ENCODE measurements around the gene XPO6. TPM values are rescaled to one million over a fixed set of nuclear protein-coding genes. Genes with fewer than 3 reads are reported as not detected.

XPO6 gene
- polyA plus RNA-seq, 1 experiment: 207 TPM

GRCh38 chr16:28204622-28205021 lies 7.1 kb downstream of the XPO6 start:
- no peak for DNase-seq (ENCODE audit: low read depth, low spot score)
- ChIA-PET POLR2A (no interaction called here), CTCF (no interaction called here)
- Histone ChIP-seq H3K4me3 (ENCODE audit: low read depth, low read length) (no peak overlapping the region), H3K9me3 (ENCODE audit: control insufficient read depth, insufficient read depth, low read length) (no peaks in the 10 kb centered on the region), H3K27ac (ENCODE audit: low read depth, low read length) (no peak overlapping the region), H3K27me3 (ENCODE audit: control insufficient read depth, insufficient read depth, low read length) (no peaks in the 10 kb centered on the region)
- TF ChIP-seq, protein P1, sequence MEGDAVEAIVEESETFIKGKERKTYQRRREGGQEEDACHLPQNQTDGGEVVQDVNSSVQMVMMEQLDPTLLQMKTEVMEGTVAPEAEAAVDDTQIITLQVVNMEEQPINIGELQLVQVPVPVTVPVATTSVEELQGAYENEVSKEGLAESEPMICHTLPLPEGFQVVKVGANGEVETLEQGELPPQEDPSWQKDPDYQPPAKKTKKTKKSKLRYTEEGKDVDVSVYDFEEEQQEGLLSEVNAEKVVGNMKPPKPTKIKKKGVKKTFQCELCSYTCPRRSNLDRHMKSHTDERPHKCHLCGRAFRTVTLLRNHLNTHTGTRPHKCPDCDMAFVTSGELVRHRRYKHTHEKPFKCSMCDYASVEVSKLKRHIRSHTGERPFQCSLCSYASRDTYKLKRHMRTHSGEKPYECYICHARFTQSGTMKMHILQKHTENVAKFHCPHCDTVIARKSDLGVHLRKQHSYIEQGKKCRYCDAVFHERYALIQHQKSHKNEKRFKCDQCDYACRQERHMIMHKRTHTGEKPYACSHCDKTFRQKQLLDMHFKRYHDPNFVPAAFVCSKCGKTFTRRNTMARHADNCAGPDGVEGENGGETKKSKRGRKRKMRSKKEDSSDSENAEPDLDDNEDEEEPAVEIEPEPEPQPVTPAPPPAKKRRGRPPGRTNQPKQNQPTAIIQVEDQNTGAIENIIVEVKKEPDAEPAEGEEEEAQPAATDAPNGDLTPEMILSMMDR (IDR thresholded peaks at IDR 0.05; ENCODE audit: low read depth, low read length): no peak

GRCh38 chr16:28204204-28204603 lies 7.6 kb downstream of the XPO6 start:
- ChIA-PET POLR2A (no interaction called here), CTCF (no interaction called here)
- H3K27ac ChIP-seq (ENCODE audit: low read depth, low read length): no peak overlapping the region
- no peaks in the 10 kb centered on the region for H3K27me3 ChIP-seq (ENCODE audit: control insufficient read depth, insufficient read depth, low read length)
- no peak overlapping the region for H3K4me3 ChIP-seq (ENCODE audit: low read depth, low read length)
- DNase-seq (ENCODE audit: low read depth, low spot score): no peak
- H3K9me3 ChIP-seq (ENCODE audit: control insufficient read depth, insufficient read depth, low read length): no peaks in the 10 kb centered on the region
- TF ChIP-seq, protein P1 (IDR thresholded peaks at IDR 0.05; ENCODE audit: low read depth, low read length): no peak

DNA sequence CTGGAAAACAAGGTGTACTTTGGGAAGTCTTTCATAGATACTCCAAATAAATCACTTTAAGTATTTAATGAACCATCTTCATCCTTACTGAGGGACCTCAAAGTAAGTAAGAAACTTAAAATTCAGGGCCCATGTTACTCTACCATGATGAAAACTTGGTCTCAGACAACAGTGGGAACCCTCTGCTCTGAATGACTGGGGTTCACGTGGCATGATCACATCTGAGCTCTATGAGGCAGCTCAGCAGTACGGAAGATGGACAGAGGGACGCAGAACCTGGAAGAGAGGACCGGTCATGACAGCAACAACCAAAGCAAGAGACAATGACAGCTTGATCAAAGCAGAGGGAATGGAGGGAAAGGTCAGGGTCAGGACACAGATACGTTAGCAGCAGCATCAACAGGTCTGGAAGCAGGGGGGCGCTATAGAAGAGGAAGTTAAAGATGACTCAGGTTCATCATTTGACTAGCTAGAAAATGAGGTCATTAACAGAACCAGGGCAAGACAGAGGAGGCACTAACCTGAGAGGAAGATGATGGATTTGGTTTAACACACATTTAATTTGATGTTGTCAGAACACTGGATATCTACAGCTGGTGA lies 9.5 kb downstream of the XPO6 start:
- ChIA-PET POLR2A (no interaction called here), CTCF (no interaction called here)
- Histone ChIP-seq H3K9me3 (ENCODE audit: control insufficient read depth, insufficient read depth, low read length) (no peaks in the 10 kb centered on the region), H3K27me3 (ENCODE audit: control insufficient read depth, insufficient read depth, low read length) (no peaks in the 10 kb centered on the region), H3K27ac (ENCODE audit: low read depth, low read length) (no peak overlapping the region), H3K4me3 (ENCODE audit: low read depth, low read length) (no peak overlapping the region)
- TF ChIP-seq, protein P1 (IDR thresholded peaks at IDR 0.05; ENCODE audit: low read depth, low read length): 0 out of 2 replicates have a peak, but pooled peaks have one; percentile 1
- no peak for DNase-seq (ENCODE audit: low read depth, low spot score)

- H3K27me3 ChIP-seq (ENCODE audit: control insufficient read depth, insufficient read depth, low read length): no peaks in the 10 kb centered on the region
- ChIA-PET POLR2A (no interaction called here), CTCF (no interaction called here)
- H3K27ac ChIP-seq (ENCODE audit: low read depth, low read length): peak overlapping the region; percentile 31
- no peak for DNase-seq (ENCODE audit: low read depth, low spot score)
- H3K4me3 ChIP-seq (ENCODE audit: low read depth, low read length): no peak overlapping the region
- TF ChIP-seq, protein P1 (IDR thresholded peaks at IDR 0.05; ENCODE audit: low read depth, low read length): no peak
- H3K9me3 ChIP-seq (ENCODE audit: control insufficient read depth, insufficient read depth, low read length): no peaks in the 10 kb centered on the region
These were observed 11.1 kb downstream of the XPO6 start for GRCh38 chr16:28200661-28201060.

DNA sequence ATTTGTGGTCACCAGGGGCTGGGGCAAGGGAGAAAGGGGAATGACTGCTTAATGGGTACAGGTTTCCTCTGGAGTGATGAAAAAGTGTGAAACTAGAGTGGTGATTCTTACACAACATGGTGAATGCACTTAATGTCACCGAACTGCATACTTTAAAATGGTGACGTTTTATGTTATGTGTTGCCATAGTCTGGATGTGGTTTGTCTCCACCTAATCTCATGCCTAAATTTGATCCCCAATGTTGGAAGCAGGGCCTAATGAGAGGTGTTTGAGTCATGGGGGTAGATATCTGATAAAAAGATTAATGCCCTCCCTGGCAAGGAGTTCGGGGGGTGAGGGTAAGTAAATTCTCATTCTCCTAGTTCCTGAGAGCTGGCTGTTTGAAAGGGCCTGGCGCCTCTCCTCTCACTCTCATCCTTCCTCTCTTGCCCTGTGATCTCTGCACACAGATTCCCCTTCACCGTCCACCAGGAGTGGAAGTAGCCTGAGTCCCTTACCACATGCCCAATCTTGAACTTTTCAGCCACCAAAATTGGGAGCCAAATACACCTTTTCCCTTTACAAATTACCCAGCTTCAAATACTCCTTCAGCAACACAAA lies 15.3 kb downstream of the XPO6 start:
- DNase-seq (ENCODE audit: low read depth, low spot score): no peak
- POLR2A ChIA-PET: interaction anchor here (1.3 kb wide), 1 partner anchor 14 kb away, joined by 3 read pairs; no protein-coding TSS in a partner anchor
- H3K4me3 ChIP-seq (ENCODE audit: low read depth, low read length): no peak overlapping the region
- no peaks in the 10 kb centered on the region for H3K9me3 ChIP-seq (ENCODE audit: control insufficient read depth, insufficient read depth, low read length)
- TF ChIP-seq, protein P1 (IDR thresholded peaks at IDR 0.05; ENCODE audit: low read depth, low read length): no peak
- no peak overlapping the region for H3K27ac ChIP-seq (ENCODE audit: low read depth, low read length)
- CTCF ChIA-PET: no interaction called here
- no peaks in the 10 kb centered on the region for H3K27me3 ChIP-seq (ENCODE audit: control insufficient read depth, insufficient read depth, low read length)
